Astrocyte (in vitro differentiated cells and primary cell): ENCODE measurements around the gene MYL10. TPM values are rescaled to one million over a fixed set of nuclear protein-coding genes. Genes with fewer than 3 reads are reported as not detected.

Experiments
- DNase-seq: peaks from one replicate; pipeline ENCODE4 v3.0.0-alpha.2; 2010; ENCODE audit warnings: low read depth
- FAIRE-seq: peaks from 2 replicates; lab custom pipeline; 2011; peaks lifted over from hg19 to GRCh38; lab: Jason Lieb, UNC
- H2AFZ ChIP-seq: 2 replicates; pipeline ENCODE4 v1.6.0; 2012; ENCODE audit warnings: low read depth, low read length, inconsistent platforms
- H3K27ac ChIP-seq: 2 replicates; pipeline ENCODE4 v1.5.1; 2011; ENCODE audit warnings: low read depth, low read length, inconsistent platforms
- H3K27me3 ChIP-seq: 2 replicates; pipeline ENCODE4 v1.6.0; 2011; ENCODE audit warnings: low read length, inconsistent platforms; ENCODE audit not compliant: insufficient read depth
- H3K36me3 ChIP-seq: 2 replicates; pipeline ENCODE4 v1.5.1; 2011; ENCODE audit warnings: low read length, inconsistent platforms; ENCODE audit not compliant: insufficient read depth
- H3K4me1 ChIP-seq: 2 replicates; pipeline ENCODE4 v1.5.1; 2011; ENCODE audit warnings: low read length, inconsistent platforms; ENCODE audit not compliant: insufficient read depth
- H3K4me2 ChIP-seq: 2 replicates; pipeline ENCODE4 v1.6.0; 2012; ENCODE audit warnings: low read length, inconsistent platforms
- H3K4me3 ChIP-seq: 2 replicates; pipeline ENCODE4 v1.5.1; 2011; ENCODE audit warnings: low read depth, mild to moderate bottlenecking, low read length, inconsistent platforms; ENCODE audit not compliant: insufficient read depth
- H3K79me2 ChIP-seq: 2 replicates; pipeline ENCODE4 v1.6.0; 2012; ENCODE audit warnings: mild to moderate bottlenecking, low read length, inconsistent platforms; ENCODE audit not compliant: insufficient read depth
- H3K9ac ChIP-seq: 2 replicates; pipeline ENCODE4 v1.6.0; 2012; ENCODE audit warnings: mild to moderate bottlenecking, low read length, inconsistent platforms
- H3K9me3 ChIP-seq: 2 replicates; pipeline ENCODE4 v1.5.1; 2012; ENCODE audit warnings: low read depth, mild to moderate bottlenecking, low read length, inconsistent platforms; ENCODE audit not compliant: insufficient read depth
- H4K20me1 ChIP-seq: 2 replicates; pipeline ENCODE4 v1.6.0; 2012; ENCODE audit warnings: low read length, inconsistent platforms; ENCODE audit not compliant: insufficient read depth
- H3K27ac Mint-ChIP-seq: one replicate; pipeline ENCODE4 v1.8.0; 2021; ENCODE audit warnings: mild to moderate bottlenecking, mixed read lengths; ENCODE audit not compliant: unreplicated experiment
- H3K27me3 Mint-ChIP-seq: one replicate; pipeline ENCODE4 v1.8.0; 2021; ENCODE audit warnings: low read depth, mixed read lengths; ENCODE audit not compliant: unreplicated experiment
- H3K36me3 Mint-ChIP-seq: one replicate; pipeline ENCODE4 v1.8.0; 2021; ENCODE audit warnings: low read depth, mixed read lengths; ENCODE audit not compliant: unreplicated experiment
- H3K4me1 Mint-ChIP-seq: one replicate; pipeline ENCODE4 v1.8.0; 2021; ENCODE audit warnings: low read depth, mixed read lengths; ENCODE audit not compliant: unreplicated experiment
- H3K4me3 Mint-ChIP-seq: one replicate; pipeline ENCODE4 v1.8.0; 2021; ENCODE audit warnings: mild to moderate bottlenecking, moderate library complexity, mixed read lengths; ENCODE audit not compliant: unreplicated experiment
- H3K9me3 Mint-ChIP-seq: one replicate; pipeline ENCODE4 v1.8.0; 2021; ENCODE audit warnings: mild to moderate bottlenecking, mixed read lengths; ENCODE audit not compliant: unreplicated experiment
- EZH2 ChIP-seq: IDR thresholded peaks from 2 replicates; pipeline ENCODE4 v1.6.1; 2012; ENCODE audit warnings: mild to moderate bottlenecking, low read length, inconsistent platforms; ENCODE audit not compliant: insufficient read depth
- total RNA-seq: library from RNA; stranded (reverse); gene quantifications from 2 replicates; pipeline ENCODE4 v1.2.1, GENCODE V29; 2021
- TF ChIP-seq, protein P1 (sequence below): IDR thresholded peaks from 2 replicates; pipeline ENCODE4 v1.5.1; 2011; ENCODE audit warnings: low read depth, mild to moderate bottlenecking, inconsistent platforms, low read length, moderate library complexity; ENCODE audit not compliant: insufficient read depth

The MYL10 gene
- total RNA-seq, 1 donor from 2014 or later, result 0.73 TPM

DNA sequence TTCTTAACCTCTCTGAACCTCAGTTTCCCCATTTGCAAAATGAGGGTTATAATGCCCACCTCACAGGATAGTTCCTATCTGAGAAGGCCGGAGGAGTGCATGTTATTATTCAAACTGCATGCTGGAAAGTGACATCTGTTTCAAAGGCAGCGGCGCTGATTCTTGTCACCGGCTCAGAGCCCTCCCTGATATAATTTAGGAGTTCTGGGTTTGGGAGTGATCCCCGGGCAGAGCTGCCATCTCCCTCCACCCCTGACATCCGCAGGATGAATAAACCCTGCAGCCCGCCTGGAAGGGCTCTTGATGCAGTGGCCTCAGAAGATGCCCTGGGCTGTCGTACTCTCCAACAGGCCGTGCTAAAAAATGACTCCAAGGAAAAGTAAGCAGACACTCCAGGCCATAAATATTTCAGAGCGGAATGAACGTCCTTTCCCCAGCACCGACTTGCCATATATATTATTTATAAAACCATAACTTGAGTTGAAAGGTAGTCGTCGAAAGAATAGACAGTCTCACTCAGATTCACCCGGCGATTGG is 47.0 kb upstream of the MYL10 start:
- TF ChIP-seq EZH2, result no peak
- peaks cover 8% of the 10 kb centered on the region for H3K4me1 Mint-ChIP-seq

DNA sequence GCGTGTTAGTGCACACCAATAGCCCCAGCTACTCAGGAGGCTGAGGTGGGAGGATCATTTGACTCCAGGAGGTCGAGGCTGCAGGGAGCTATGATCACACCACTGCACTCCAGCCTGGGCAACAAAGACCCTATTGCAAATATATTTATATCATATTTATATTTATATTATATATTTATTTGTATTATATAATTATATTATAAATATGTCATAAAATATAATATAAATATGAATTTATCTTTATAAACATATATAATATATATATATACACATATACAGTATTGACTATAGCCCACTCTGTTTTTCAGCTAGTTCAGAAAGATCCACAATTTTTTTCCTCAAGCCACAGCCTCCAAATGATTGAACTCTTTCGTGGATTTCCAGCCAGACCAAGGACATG is 45.3 kb upstream of the MYL10 start:
- no peaks in the 10 kb centered on the region for H3K79me2 ChIP-seq
- no peaks in the 10 kb centered on the region for H3K9me3 ChIP-seq
- DNase-seq (no peak), FAIRE-seq (no peak)
- no peak overlapping the region for H3K9ac ChIP-seq
- peaks cover 13% of the 10 kb centered on the region for H3K4me1 ChIP-seq
- H4K20me1 ChIP-seq, result no peaks in the 10 kb centered on the region
- no peak overlapping the region for H2AFZ ChIP-seq
- H3K27me3 ChIP-seq, result no peaks in the 10 kb centered on the region
- no peak overlapping the region for H3K27ac ChIP-seq
- H3K4me3 ChIP-seq, result no peak overlapping the region
- H3K27ac Mint-ChIP-seq, result no peak overlapping the region
- no peak overlapping the region for H3K4me2 ChIP-seq
- no peaks in the 10 kb centered on the region for H3K36me3 ChIP-seq
- no peak overlapping the region for H3K4me3 Mint-ChIP-seq
- H3K4me1 Mint-ChIP-seq, result peaks cover 3% of the 10 kb centered on the region
- peaks cover 10% of the 10 kb centered on the region for H3K27me3 Mint-ChIP-seq
- H3K9me3 Mint-ChIP-seq, result no peaks in the 10 kb centered on the region
- TF ChIP-seq, protein P1, sequence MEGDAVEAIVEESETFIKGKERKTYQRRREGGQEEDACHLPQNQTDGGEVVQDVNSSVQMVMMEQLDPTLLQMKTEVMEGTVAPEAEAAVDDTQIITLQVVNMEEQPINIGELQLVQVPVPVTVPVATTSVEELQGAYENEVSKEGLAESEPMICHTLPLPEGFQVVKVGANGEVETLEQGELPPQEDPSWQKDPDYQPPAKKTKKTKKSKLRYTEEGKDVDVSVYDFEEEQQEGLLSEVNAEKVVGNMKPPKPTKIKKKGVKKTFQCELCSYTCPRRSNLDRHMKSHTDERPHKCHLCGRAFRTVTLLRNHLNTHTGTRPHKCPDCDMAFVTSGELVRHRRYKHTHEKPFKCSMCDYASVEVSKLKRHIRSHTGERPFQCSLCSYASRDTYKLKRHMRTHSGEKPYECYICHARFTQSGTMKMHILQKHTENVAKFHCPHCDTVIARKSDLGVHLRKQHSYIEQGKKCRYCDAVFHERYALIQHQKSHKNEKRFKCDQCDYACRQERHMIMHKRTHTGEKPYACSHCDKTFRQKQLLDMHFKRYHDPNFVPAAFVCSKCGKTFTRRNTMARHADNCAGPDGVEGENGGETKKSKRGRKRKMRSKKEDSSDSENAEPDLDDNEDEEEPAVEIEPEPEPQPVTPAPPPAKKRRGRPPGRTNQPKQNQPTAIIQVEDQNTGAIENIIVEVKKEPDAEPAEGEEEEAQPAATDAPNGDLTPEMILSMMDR, result no peak
- TF ChIP-seq EZH2, result no peak
- no peaks in the 10 kb centered on the region for H3K36me3 Mint-ChIP-seq

More for the DNA sequence above, 47.0 kb upstream of the MYL10 start:
- Histone ChIP-seq H3K4me1 (peaks cover 22% of the 10 kb centered on the region), H2AFZ (no peak overlapping the region), H3K27ac (no peak overlapping the region), H3K9me3 (no peaks in the 10 kb centered on the region), H3K9ac (no peak overlapping the region), H3K36me3 (no peaks in the 10 kb centered on the region), H3K4me2 (no peak overlapping the region), H3K27me3 (no peaks in the 10 kb centered on the region), H4K20me1 (no peaks in the 10 kb centered on the region), H3K79me2 (no peaks in the 10 kb centered on the region), H3K4me3 (no peak overlapping the region)
- FAIRE-seq (no peak), DNase-seq (no peak)
- no peak overlapping the region for H3K27ac Mint-ChIP-seq
- H3K36me3 Mint-ChIP-seq, result no peaks in the 10 kb centered on the region
- H3K4me3 Mint-ChIP-seq, result no peak overlapping the region
- H3K9me3 Mint-ChIP-seq, result no peaks in the 10 kb centered on the region
- H3K27me3 Mint-ChIP-seq, result peaks cover 10% of the 10 kb centered on the region

- H3K4me1 Mint-ChIP-seq, result peaks cover 3% of the 10 kb centered on the region
- Histone ChIP-seq H3K4me2 (no peak overlapping the region), H3K9me3 (no peaks in the 10 kb centered on the region), H3K36me3 (no peaks in the 10 kb centered on the region), H3K27me3 (no peaks in the 10 kb centered on the region), H4K20me1 (no peaks in the 10 kb centered on the region), H3K9ac (no peak overlapping the region), H3K4me3 (no peak overlapping the region), H2AFZ (no peak overlapping the region), H3K27ac (no peak overlapping the region), H3K79me2 (no peaks in the 10 kb centered on the region), H3K4me1 (peaks cover 11% of the 10 kb centered on the region)
- H3K4me3 Mint-ChIP-seq, result no peak overlapping the region
- TF ChIP-seq EZH2, result no peak
- TF ChIP-seq, protein P1, result no peak
- FAIRE-seq, result no peak
- no peak overlapping the region for H3K27ac Mint-ChIP-seq
- no peaks in the 10 kb centered on the region for H3K9me3 Mint-ChIP-seq
- no peaks in the 10 kb centered on the region for H3K36me3 Mint-ChIP-seq
- H3K27me3 Mint-ChIP-seq, result peaks cover 10% of the 10 kb centered on the region
- no peak for DNase-seq
Observed at GRCh38 chr7:101673951-101674350, 44.9 kb upstream of the MYL10 start.
